GM23338 (cell line): ENCODE results near the gene RNF214.

ENCODE experiments used
- CREB1 ChIP-seq: fragments of 250-450 bp; sonication (Bioruptor Pico); IDR thresholded peaks from 2 replicates; pipeline ENCODE4 v1.5.0; 2020; ENCODE audit warnings: low read depth, mild to moderate bottlenecking, moderate library complexity
- CTCF ChIP-seq, 2 experiments: fragments of 200-600 bp in 1 of 2; sonication (generic) in 1 of 2; conservative IDR thresholded peaks; 2 replicates each; pipeline versions ENCODE4 v1.5.1 to v1.6.1; 2016 to 2017; ENCODE audit warnings: antibody characterized with exemption in 2 of 2, low read depth in 2 of 2, mild to moderate bottlenecking in 2 of 2, moderate library complexity in 1 of 2
- ETS1 ChIP-seq: IDR thresholded peaks from 2 replicates; pipeline ENCODE4 v1.6.1; 2016; ENCODE audit warnings: antibody characterized with exemption
- EZH2 ChIP-seq: fragments of 200-600 bp; sonication (generic); IDR thresholded peaks from one replicate; pipeline ENCODE4 v1.8.0; 2017; ENCODE audit warnings: antibody characterized with exemption, mild to moderate bottlenecking, low read depth; ENCODE audit not compliant: unreplicated experiment
- JUNB ChIP-seq: IDR thresholded peaks from one replicate; pipeline ENCODE4 v1.6.1; 2016; ENCODE audit warnings: antibody characterized with exemption; ENCODE audit not compliant: unreplicated experiment
- NANOG ChIP-seq: IDR thresholded peaks from 2 replicates; pipeline ENCODE4 v1.6.1; 2016; ENCODE audit warnings: antibody characterized with exemption, borderline replicate concordance
- POLR2AphosphoS5 ChIP-seq: IDR thresholded peaks from 2 replicates; pipeline ENCODE4 v1.6.1; 2016; ENCODE audit warnings: antibody characterized with exemption, low read depth
- REST ChIP-seq: IDR thresholded peaks from one replicate; pipeline ENCODE4 v1.6.1; 2018; ENCODE audit warnings: antibody characterized with exemption; ENCODE audit not compliant: unreplicated experiment

- no peak for TF ChIP-seq CTCF (conservative IDR thresholded peaks at IDR 0.05; ENCODE audit: low read depth in 2 of 2)
- no peak for TF ChIP-seq POLR2AphosphoS5
- TF ChIP-seq ETS1: no peak
- TF ChIP-seq EZH2: no peak
- TF ChIP-seq NANOG: no peak
- TF ChIP-seq REST: no peak
- TF ChIP-seq JUNB: no peak
- no peak for TF ChIP-seq CREB1 (CRISPR knock-in tag)
Observed at GRCh38 chr11:117315285-117316196, 83.1 kb downstream of the RNF214 start.
